H9 (cell line): ENCODE measurements around the gene MTA3. TPM values are rescaled to one million over a fixed set of nuclear protein-coding genes. Genes with fewer than 3 reads are reported as not detected.

Source experiments
- DNase-seq: peaks from one replicate; pipeline ENCODE4 v3.0.0-alpha.2; 2017
- H2AFZ ChIP-seq: one replicate; pipeline ENCODE4 v1.6.1; 2013; ENCODE audit warnings: mild to moderate bottlenecking, low read length, control low read depth, moderate library complexity
- H2AK5ac ChIP-seq: 2 replicates; pipeline ENCODE4 v1.6.1; 2013; ENCODE audit warnings: low read length, control low read depth, mixed read lengths; ENCODE audit not compliant: insufficient read length
- H2BK120ac ChIP-seq: one replicate; pipeline ENCODE4 v1.6.1; 2013; ENCODE audit warnings: low read depth, mild to moderate bottlenecking, low read length, control low read depth, inconsistent platforms; ENCODE audit not compliant: poor library complexity, severe bottlenecking
- H2BK12ac ChIP-seq: 2 replicates; pipeline ENCODE4 v1.6.1; 2013; ENCODE audit warnings: low read length, control low read depth, mixed read lengths, low read depth; ENCODE audit not compliant: insufficient read length
- H2BK15ac ChIP-seq: 2 replicates; pipeline ENCODE4 v1.6.1; 2013; ENCODE audit warnings: low read depth, low read length, control low read depth
- H2BK20ac ChIP-seq: one replicate; pipeline ENCODE4 v1.6.1; 2013; ENCODE audit warnings: low read depth, mild to moderate bottlenecking, low read length, control low read depth, inconsistent platforms; ENCODE audit not compliant: poor library complexity, severe bottlenecking
- H2BK5ac ChIP-seq: 2 replicates; pipeline ENCODE4 v1.6.1; 2013; ENCODE audit warnings: low read length, control low read depth, mixed read lengths; ENCODE audit not compliant: insufficient read length
- H3K14ac ChIP-seq: 2 replicates; pipeline ENCODE4 v1.6.1; 2013; ENCODE audit warnings: low read length, control low read depth; ENCODE audit not compliant: insufficient read depth
- H3K18ac ChIP-seq: 2 replicates; pipeline ENCODE4 v1.6.1; 2013; ENCODE audit warnings: low read depth, mild to moderate bottlenecking, mixed read lengths, low read length, control low read depth; ENCODE audit not compliant: insufficient read length
- H3K23ac ChIP-seq: 2 replicates; pipeline ENCODE4 v1.6.1; 2013; ENCODE audit warnings: low read length, control low read depth, mixed read lengths, low read depth; ENCODE audit not compliant: insufficient read length
- H3K23me2 ChIP-seq: 2 replicates; pipeline ENCODE4 v1.6.1; 2013; ENCODE audit warnings: low read depth, mild to moderate bottlenecking, mixed read lengths, low read length, control low read depth; ENCODE audit not compliant: insufficient read length, poor library complexity, severe bottlenecking
- H3K27ac ChIP-seq: 2 replicates; pipeline ENCODE4 v1.5.1; 2013; ENCODE audit warnings: low read length, control low read depth, mixed read lengths, low read depth; ENCODE audit not compliant: insufficient read length
- H3K27me3 ChIP-seq: 2 replicates; pipeline ENCODE4 v1.6.1; 2013; ENCODE audit warnings: low read length, control low read depth, inconsistent platforms; ENCODE audit not compliant: insufficient read depth
- H3K4ac ChIP-seq: 2 replicates; pipeline ENCODE4 v1.6.1; 2013; ENCODE audit warnings: low read depth, mild to moderate bottlenecking, control low read depth, inconsistent platforms, low read length, moderate library complexity
- H3K4me1 ChIP-seq: 2 replicates; pipeline ENCODE4 v1.6.1; 2013; ENCODE audit warnings: low read length, control low read depth, inconsistent platforms; ENCODE audit not compliant: insufficient read depth
- H3K4me2 ChIP-seq: 2 replicates; pipeline ENCODE4 v1.6.1; 2013; ENCODE audit warnings: low read length, control low read depth, mixed read lengths; ENCODE audit not compliant: insufficient read length, insufficient read depth
- H3K56ac ChIP-seq: 2 replicates; pipeline ENCODE4 v1.6.1; 2013; ENCODE audit warnings: low read depth, mild to moderate bottlenecking, mixed read lengths, low read length, control low read depth; ENCODE audit not compliant: insufficient read length
- H3K79me1 ChIP-seq: 2 replicates; pipeline ENCODE4 v1.6.1; 2013; ENCODE audit warnings: low read depth, mild to moderate bottlenecking, moderate library complexity, low read length, control low read depth, inconsistent platforms; ENCODE audit not compliant: insufficient read depth, poor library complexity, severe bottlenecking
- H3K79me2 ChIP-seq: 2 replicates; pipeline ENCODE4 v1.6.1; 2013; ENCODE audit warnings: low read length, control low read depth, inconsistent platforms; ENCODE audit not compliant: insufficient read depth
- H3K9ac ChIP-seq: 2 replicates; pipeline ENCODE4 v1.6.1; 2013; ENCODE audit warnings: low read length, control low read depth, mixed read lengths; ENCODE audit not compliant: insufficient read length; ENCODE audit errors: extremely low read depth
- H3K9me3 ChIP-seq: one replicate; pipeline ENCODE4 v1.6.1; 2013; ENCODE audit warnings: low read depth, low read length, inconsistent platforms; ENCODE audit not compliant: control insufficient read depth
- H3T11ph ChIP-seq: one replicate; pipeline ENCODE4 v1.6.1; 2013; ENCODE audit warnings: mild to moderate bottlenecking, low read length, control low read depth, inconsistent platforms
- H4K20me1 ChIP-seq: one replicate; pipeline ENCODE4 v1.6.1; 2013; ENCODE audit not compliant: control insufficient read depth, insufficient read length, insufficient read depth
- H4K5ac ChIP-seq: 2 replicates; pipeline ENCODE4 v1.6.1; 2013; ENCODE audit warnings: low read depth, mild to moderate bottlenecking, mixed read lengths, low read length, control low read depth; ENCODE audit not compliant: insufficient read length
- H4K8ac ChIP-seq: replicated peaks from 2 replicates; pipeline ENCODE4 v1.6.1; 2013; ENCODE audit warnings: low read length, control low read depth, mixed read lengths, low read depth; ENCODE audit not compliant: insufficient read length
- H4K91ac ChIP-seq: 2 replicates; pipeline ENCODE4 v1.6.1; 2013; ENCODE audit warnings: low read depth, mild to moderate bottlenecking, moderate library complexity, mixed read lengths, low read length, control low read depth; ENCODE audit not compliant: insufficient read length
- H3K27ac Mint-ChIP-seq, 3 experiments: 2 replicates in 2 of 3; 3 replicates in 1 of 3; pipeline ENCODE4 v1.8.0; 2020 to 2021; ENCODE audit warnings: mixed read lengths in 3 of 3, mild to moderate bottlenecking in 1 of 3, moderate library complexity in 1 of 3
- H3K27me3 Mint-ChIP-seq: 2 replicates; pipeline ENCODE4 v1.8.0; 2021; ENCODE audit warnings: low read depth, mild to moderate bottlenecking, moderate library complexity, mixed read lengths
- H3K36me3 Mint-ChIP-seq, 3 experiments: 2 replicates in 2 of 3; 3 replicates in 1 of 3; pipeline ENCODE4 v1.8.0; 2020 to 2021; ENCODE audit warnings: low read depth in 3 of 3, mixed read lengths in 3 of 3; ENCODE audit not compliant: insufficient read depth in 1 of 3
- H3K4me1 Mint-ChIP-seq, 2 experiments: 2 replicates each; pipeline ENCODE4 v1.8.0; 2020; ENCODE audit warnings: mixed read lengths in 2 of 2
- H3K4me3 Mint-ChIP-seq, 2 experiments: 2 replicates in 1 of 2; 3 replicates in 1 of 2; pipeline ENCODE4 v1.8.0; 2020 to 2021; ENCODE audit warnings: mild to moderate bottlenecking in 2 of 2, mixed read lengths in 2 of 2, moderate library complexity in 1 of 2
- H3K9me3 Mint-ChIP-seq, 2 experiments: 2 replicates in 1 of 2; 3 replicates in 1 of 2; pipeline ENCODE4 v1.8.0; 2020; ENCODE audit warnings: mild to moderate bottlenecking in 2 of 2, mixed read lengths in 2 of 2, moderate library complexity in 1 of 2
- CTCF ChIP-seq: fragments of 200-600 bp; sonication (generic); conservative IDR thresholded peaks from 3 replicates; pipeline ENCODE4 v1.8.0; 2021; ENCODE audit warnings: antibody characterized with exemption, mild to moderate bottlenecking
- WGBS: extraction: QIAGEN DNeasy Blood & Tissue Kit; methylation state at CpG from one replicate; pipeline ENCODE4 v1.1.7; 2013; ENCODE audit warnings: missing lambda C conversion rate, low lambda C conversion rate, mixed read lengths; ENCODE audit not compliant: insufficient read length; ENCODE audit errors: extremely low coverage; 5-methylcytosine and 5-hydroxymethylcytosine counted together
- total RNA-seq: library from RNA; stranded (reverse); gene quantifications from 2 replicates; pipeline ENCODE4 v1.2.1, GENCODE V29; 2021

MTA3 gene
- total RNA-seq, 1 experiment from 2014 or later: 253 TPM

GRCh38 chr2:42801381-42801780, 232.9 kb downstream of the MTA3 start:
- no peak overlapping the region for H2AK5ac ChIP-seq
- peaks cover 0 to 4% (median 0%) of the 10 kb centered on the region in 3 experiments; a peak in 3 of 7 replicates for H3K36me3 Mint-ChIP-seq
- H3K27me3 ChIP-seq: no peaks in the 10 kb centered on the region
- no peaks in the 10 kb centered on the region for H3K9me3 ChIP-seq
- no peak overlapping the region for H3K9ac ChIP-seq
- H2AFZ ChIP-seq: no peak overlapping the region
- no peak overlapping the region for H3K4me3 Mint-ChIP-seq
- no peaks in the 10 kb centered on the region for H3K23me2 ChIP-seq
- H4K8ac ChIP-seq: no peak overlapping the region
- H3K4me1 ChIP-seq: no peaks in the 10 kb centered on the region
- no peak overlapping the region for H3K27ac ChIP-seq
- H3K27me3 Mint-ChIP-seq: peaks cover 2% of the 10 kb centered on the region
- no peak overlapping the region for H3K56ac ChIP-seq
- peaks cover 0 to 4% of the 10 kb centered on the region in 2 experiments; a peak in 1 of 5 replicates for H3K9me3 Mint-ChIP-seq
- no peak for DNase-seq
- H3K4me2 ChIP-seq: no peak overlapping the region
- H3T11ph ChIP-seq: no peak overlapping the region
- WGBS: no CpG with 5 or more reads among the region's 4 CpGs
- H2BK120ac ChIP-seq: no peak overlapping the region
- no peak overlapping the region for H3K18ac ChIP-seq
- no peak overlapping the region for H4K5ac ChIP-seq
- no peak overlapping the region for H2BK20ac ChIP-seq
- no peak overlapping the region for H2BK15ac ChIP-seq
- no peak overlapping the region for H4K91ac ChIP-seq
- H3K23ac ChIP-seq: no peak overlapping the region
- TF ChIP-seq CTCF: no peak
- no peaks in the 10 kb centered on the region for H3K79me2 ChIP-seq
- no peak overlapping the region; a peak in 1 of 7 replicates for H3K27ac Mint-ChIP-seq
- H2BK12ac ChIP-seq: no peak overlapping the region
- no peaks in the 10 kb centered on the region for H4K20me1 ChIP-seq
- no peaks in the 10 kb centered on the region for H3K79me1 ChIP-seq
- H3K4me1 Mint-ChIP-seq: peaks cover 5 to 7% of the 10 kb centered on the region in 2 experiments
- H2BK5ac ChIP-seq: no peak overlapping the region
- H3K14ac ChIP-seq: no peak overlapping the region
- no peak overlapping the region for H3K4ac ChIP-seq
